RWPE2 (cell line): ENCODE data around the gene TPI1.

Source experiments
- ATAC-seq: fragments of 200-7000 bp; cut with Tn5 transposase; 3 replicates; pipeline ENCODE4 v1.9.1; 2021; ENCODE audit warnings: low read depth
- DNase-seq: peaks from one replicate; pipeline ENCODE4 v3.0.0-alpha.2; 2020; ENCODE audit warnings: low spot score
- H3K27ac ChIP-seq: fragments of 450-650 bp; 2 replicates; pipeline ENCODE4 v1.5.1; 2017; ENCODE audit warnings: mild to moderate bottlenecking; ENCODE audit not compliant: poor library complexity, severe bottlenecking
- H3K27me3 ChIP-seq: fragments of 250-450 bp; sonication (Bioruptor Pico); 2 replicates; pipeline ENCODE4 v1.5.1; 2021; ENCODE audit warnings: mild to moderate bottlenecking, moderate library complexity; ENCODE audit not compliant: insufficient read depth, poor library complexity, severe bottlenecking
- H3K36me3 ChIP-seq: fragments of 250-450 bp; sonication (Bioruptor Pico); 2 replicates; pipeline ENCODE4 v1.5.1; 2020; ENCODE audit warnings: low read depth, mild to moderate bottlenecking, moderate library complexity
- H3K4me1 ChIP-seq: fragments of 250-450 bp; sonication (Bioruptor Pico); 2 replicates; pipeline ENCODE4 v1.5.1; 2021; ENCODE audit warnings: mild to moderate bottlenecking, moderate library complexity; ENCODE audit not compliant: insufficient read depth, poor library complexity, severe bottlenecking
- H3K4me3 ChIP-seq: fragments of 250-450 bp; sonication (Bioruptor Pico); 2 replicates; pipeline ENCODE4 v1.5.1; 2021; ENCODE audit warnings: mild to moderate bottlenecking, moderate library complexity; ENCODE audit not compliant: severe bottlenecking
- H3K9me3 ChIP-seq: fragments of 250-450 bp; sonication (Bioruptor Pico); 2 replicates; pipeline ENCODE4 v1.5.1; 2021; ENCODE audit warnings: mild to moderate bottlenecking, moderate library complexity; ENCODE audit not compliant: severe bottlenecking
- CTCF ChIP-seq: fragments of 450-650 bp; IDR thresholded peaks from one replicate; pipeline ENCODE4 v1.5.1; 2017; ENCODE audit warnings: mild to moderate bottlenecking, moderate library complexity; ENCODE audit not compliant: poor library complexity, severe bottlenecking

The TPI1 gene

DNA sequence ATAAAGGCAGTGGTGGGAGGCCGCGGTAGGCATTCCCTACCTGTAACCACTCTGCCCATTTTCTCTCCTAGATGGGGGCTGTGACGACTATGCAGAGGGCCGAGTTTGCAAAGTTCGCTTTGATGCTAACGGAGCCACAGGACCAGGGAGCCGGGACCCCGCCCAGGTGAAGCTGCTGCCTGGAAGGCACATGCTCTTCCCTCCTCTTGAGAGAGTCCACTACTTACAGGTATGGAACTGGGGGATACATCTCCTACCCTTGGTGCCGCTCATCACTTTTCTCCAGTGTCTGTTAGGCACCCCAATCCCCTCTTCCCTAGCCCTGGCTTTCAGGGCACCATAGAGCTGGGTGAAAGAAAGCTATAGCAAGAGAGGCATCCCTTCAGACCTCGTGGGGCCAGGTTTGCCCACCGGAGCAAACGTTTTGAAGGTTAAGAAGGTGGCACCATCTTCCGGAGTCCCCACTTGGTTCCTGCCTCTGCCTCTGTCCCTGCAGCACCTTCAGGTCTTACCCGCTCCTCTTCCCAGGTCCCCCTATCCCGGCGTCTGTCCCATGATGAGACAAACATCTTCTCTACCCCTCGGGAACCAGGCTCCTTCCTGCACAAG lies 41.1 kb upstream of the TPI1 start:
- Histone ChIP-seq H3K4me1 (peaks cover 3% of the 10 kb centered on the region), H3K4me3 (no peak overlapping the region), H3K27ac (no peak overlapping the region), H3K27me3 (peaks cover 18% of the 10 kb centered on the region), H3K36me3 (peaks cover 10% of the 10 kb centered on the region), H3K9me3 (no peaks in the 10 kb centered on the region)
- no peak for TF ChIP-seq CTCF
- no peak for DNase-seq
- no peak for ATAC-seq

GRCh38 chr12:6826734-6827436 lies 40.4 kb upstream of the TPI1 start:
- DNase-seq (no peak), ATAC-seq (no peak)
- peak overlapping the region; percentile 8 for H3K27ac ChIP-seq
- peaks cover 16% of the 10 kb centered on the region for H3K27me3 ChIP-seq
- no peak overlapping the region for H3K4me3 ChIP-seq
- peaks cover 16% of the 10 kb centered on the region for H3K36me3 ChIP-seq
- H3K9me3 ChIP-seq: no peaks in the 10 kb centered on the region
- no peak for TF ChIP-seq CTCF
- peaks cover 3% of the 10 kb centered on the region for H3K4me1 ChIP-seq

GRCh38 chr12:6827437-6827911 lies 39.9 kb upstream of the TPI1 start:
- DNase-seq (peak; percentile 2), ATAC-seq (peak; percentile 58)
- H3K27ac ChIP-seq: peak overlapping the region; percentile 8
- no peak overlapping the region for H3K4me3 ChIP-seq
- no peak for TF ChIP-seq CTCF
- peaks cover 11% of the 10 kb centered on the region for H3K27me3 ChIP-seq
- H3K4me1 ChIP-seq: peaks cover 3% of the 10 kb centered on the region
- peaks cover 22% of the 10 kb centered on the region for H3K36me3 ChIP-seq
- H3K9me3 ChIP-seq: no peaks in the 10 kb centered on the region

DNA sequence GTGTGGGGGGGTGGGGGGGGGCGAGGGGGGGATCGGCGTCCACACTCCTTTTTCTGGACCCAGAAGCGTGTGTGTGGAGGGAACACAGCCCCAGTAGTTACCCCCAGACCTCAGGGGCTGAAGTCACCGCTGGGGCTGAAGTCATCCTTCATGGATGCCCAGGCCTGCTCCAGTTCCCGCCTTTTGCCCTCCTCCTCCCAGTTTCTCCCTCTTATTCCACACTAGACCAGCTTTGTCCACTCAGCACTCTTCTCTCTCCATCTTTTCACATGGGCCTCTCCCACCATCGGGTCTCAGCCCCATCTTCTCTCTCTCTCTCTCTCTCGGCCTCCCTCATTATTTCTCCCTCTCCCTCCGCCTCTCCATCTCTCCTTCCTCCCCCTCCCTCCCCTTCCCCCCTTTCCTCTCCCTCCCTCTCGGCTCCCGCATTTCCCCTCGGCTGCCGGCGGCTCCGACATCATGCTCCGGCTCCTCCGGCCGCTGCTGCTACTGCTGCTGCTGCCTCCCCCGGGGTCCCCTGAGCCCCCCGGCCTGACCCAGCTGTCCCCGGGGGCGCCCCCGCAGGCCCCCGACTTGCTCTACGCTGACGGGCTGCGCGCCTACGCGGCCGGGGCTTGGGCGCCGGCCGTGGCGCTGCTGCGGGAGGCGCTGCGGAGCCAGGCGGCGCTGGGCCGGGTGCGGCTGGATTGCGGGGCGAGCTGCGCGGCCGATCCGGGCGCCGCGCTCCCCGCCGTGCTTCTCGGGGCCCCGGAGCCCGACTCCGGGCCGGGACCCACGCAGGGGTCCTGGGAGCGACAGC lies 39.1 kb upstream of the TPI1 start, which contains the start of gene P3H3:
P3H3 (plus strand) TSS at position 426 of the 799 bp plus-strand sequence; CDS start at position 460, 34 bp downstream.
- Histone ChIP-seq H3K4me1 (peaks cover 3% of the 10 kb centered on the region), H3K27me3 (peaks cover 4% of the 10 kb centered on the region), H3K27ac (peak within 1 kb of the TSS; percentile 73), H3K9me3 (no peaks in the 10 kb centered on the region), H3K4me3 (peak within 1 kb of the TSS; percentile 89), H3K36me3 (peaks cover 26% of the 10 kb centered on the region)
- DNase-seq (peak; percentile 37), ATAC-seq (peak; percentile 20; the same call in 2 of the 3 replicates)
- TF ChIP-seq CTCF: peak; percentile 30
